Measurements from ENCODE around the gene USP25. TPM values are rescaled to one million over a fixed set of nuclear protein-coding genes. Genes with fewer than 3 reads are reported as not detected.

Gene USP25
- total RNA-seq, 2 donors from 2014 or later: 37.4 to 37.6 TPM

DNA sequence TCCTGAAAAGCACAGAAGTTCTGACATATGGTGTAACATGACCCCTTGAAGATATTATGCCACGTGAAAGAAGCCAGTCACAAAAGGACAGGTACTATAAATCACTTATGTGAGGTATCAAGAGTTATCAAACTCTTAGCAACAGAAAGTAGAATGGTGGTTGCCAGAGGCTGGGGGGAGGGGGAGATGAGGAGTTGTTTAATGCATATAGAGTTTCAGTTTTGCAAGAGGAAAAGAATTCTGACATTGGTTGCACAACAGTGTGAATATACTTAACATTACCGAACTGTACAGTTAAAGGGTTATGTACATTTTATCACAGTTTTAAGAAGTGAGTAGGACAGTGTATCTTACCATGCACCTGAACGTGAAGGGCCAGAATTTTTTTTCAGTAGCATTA lies 80.0 kb downstream of the USP25 start:
- DNase-seq (no peak), ATAC-seq (replicated peaks in 1 of 2) (no peak)
- Mint-ChIP-seq H3K4me1 (ENCODE audit: low read depth) (peaks cover 6% of the 10 kb centered on the region), H3K27me3 (ENCODE audit: low read depth) (no peaks in the 10 kb centered on the region), H3K9me3 (peaks cover 0 to 9% of the 10 kb centered on the region in 2 donors), H3K27ac (no peak overlapping the region), H3K4me3 (no peak overlapping the region), H3K36me3 (ENCODE audit: insufficient read depth in 2 of 2) (peaks cover 17 to 27% of the 10 kb centered on the region in 2 donors)

DNA sequence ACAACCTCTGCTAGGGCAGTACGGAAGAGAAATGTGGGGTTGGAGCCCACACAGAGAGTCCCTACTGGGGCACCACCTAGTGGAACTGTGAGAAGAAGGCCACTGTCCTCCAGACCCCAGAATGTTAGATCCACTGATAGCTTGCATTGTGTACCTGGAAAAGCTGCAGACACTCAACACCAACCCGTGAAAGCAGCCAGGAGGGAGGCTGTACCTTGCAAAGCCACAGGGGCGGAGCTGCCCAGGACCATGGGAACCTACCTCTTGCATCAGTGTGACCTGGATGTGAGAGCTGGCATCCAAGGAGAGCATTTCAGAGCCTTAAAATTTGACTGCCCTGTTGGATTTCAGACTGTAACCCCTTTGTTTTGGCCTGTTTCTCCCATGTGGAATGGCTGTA lies 85.5 kb downstream of the USP25 start:
- H3K36me3 Mint-ChIP-seq (ENCODE audit: insufficient read depth in 2 of 2): peaks cover 38 to 51% of the 10 kb centered on the region in 2 donors
- no peak overlapping the region for H3K4me3 Mint-ChIP-seq
- no peak overlapping the region for H3K27ac Mint-ChIP-seq
- H3K9me3 Mint-ChIP-seq: peaks cover 15 to 22% of the 10 kb centered on the region in 2 donors
- ATAC-seq (replicated peaks in 1 of 2) (no peak), DNase-seq (no peak)
- peaks cover 11% of the 10 kb centered on the region for H3K4me1 Mint-ChIP-seq (ENCODE audit: low read depth)
- no peaks in the 10 kb centered on the region for H3K27me3 Mint-ChIP-seq (ENCODE audit: low read depth)

DNA sequence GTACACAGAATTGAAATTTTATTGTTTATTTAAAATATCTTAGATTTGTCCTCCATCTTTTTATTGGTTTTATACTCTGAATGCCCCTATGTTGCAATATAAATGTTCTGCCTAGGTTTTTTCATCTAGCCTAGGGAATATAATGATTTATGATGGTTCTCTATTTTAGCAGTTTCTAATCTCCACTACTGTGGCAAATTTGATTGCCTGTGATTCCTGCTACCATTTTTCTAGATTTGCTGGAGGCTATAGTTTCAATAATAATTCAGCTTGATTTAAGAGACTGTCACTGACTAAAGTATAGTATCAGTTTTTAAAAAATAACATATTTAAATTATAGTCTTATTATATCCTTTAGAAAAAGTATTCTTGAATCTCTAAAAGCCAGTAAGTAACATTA lies 90.5 kb downstream of the USP25 start:
- H3K27me3 Mint-ChIP-seq (ENCODE audit: low read depth): no peaks in the 10 kb centered on the region
- H3K36me3 Mint-ChIP-seq (ENCODE audit: insufficient read depth in 2 of 2): peaks cover 21 to 23% of the 10 kb centered on the region in 2 donors
- H3K27ac Mint-ChIP-seq: no peak overlapping the region
- DNase-seq (no peak), ATAC-seq (replicated peaks in 1 of 2) (no peak)
- H3K4me3 Mint-ChIP-seq: no peak overlapping the region
- peaks cover 30% of the 10 kb centered on the region for H3K4me1 Mint-ChIP-seq (ENCODE audit: low read depth)
- peaks cover 13 to 15% of the 10 kb centered on the region in 2 donors for H3K9me3 Mint-ChIP-seq

DNA sequence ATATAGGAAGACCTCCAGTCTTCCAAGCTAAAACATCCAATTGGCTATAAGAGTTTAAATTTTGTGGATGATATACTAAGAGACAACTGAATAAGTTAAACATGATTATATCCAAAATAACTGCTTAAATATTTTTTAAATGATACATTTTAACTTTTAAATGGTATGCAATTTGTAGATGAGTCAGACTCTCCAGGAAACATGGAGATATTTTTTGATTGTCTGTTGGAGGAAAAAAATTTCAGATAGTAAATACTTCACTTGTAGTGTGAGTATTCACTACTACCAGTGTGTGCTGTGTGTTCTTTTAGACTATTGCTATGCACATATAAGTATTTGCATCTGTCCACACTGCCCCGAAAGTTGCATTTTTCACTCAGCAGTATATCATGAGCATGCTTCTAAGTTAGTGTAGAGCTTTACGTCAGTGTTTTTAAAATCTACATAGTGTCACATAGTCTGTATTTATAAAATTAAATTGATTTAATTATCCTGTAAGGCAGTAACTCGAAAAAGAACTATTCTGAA lies 91.1 kb downstream of the USP25 start:
- peaks cover 16 to 19% of the 10 kb centered on the region in 2 donors for H3K36me3 Mint-ChIP-seq (ENCODE audit: insufficient read depth in 2 of 2)
- H3K4me1 Mint-ChIP-seq (ENCODE audit: low read depth): peaks cover 27% of the 10 kb centered on the region
- ATAC-seq (replicated peaks in 1 of 2) (no peak), DNase-seq (no peak)
- H3K4me3 Mint-ChIP-seq: no peak overlapping the region
- no peak overlapping the region for H3K27ac Mint-ChIP-seq
- peaks cover 10 to 11% of the 10 kb centered on the region in 2 donors for H3K9me3 Mint-ChIP-seq
- no peaks in the 10 kb centered on the region for H3K27me3 Mint-ChIP-seq (ENCODE audit: low read depth)

DNA sequence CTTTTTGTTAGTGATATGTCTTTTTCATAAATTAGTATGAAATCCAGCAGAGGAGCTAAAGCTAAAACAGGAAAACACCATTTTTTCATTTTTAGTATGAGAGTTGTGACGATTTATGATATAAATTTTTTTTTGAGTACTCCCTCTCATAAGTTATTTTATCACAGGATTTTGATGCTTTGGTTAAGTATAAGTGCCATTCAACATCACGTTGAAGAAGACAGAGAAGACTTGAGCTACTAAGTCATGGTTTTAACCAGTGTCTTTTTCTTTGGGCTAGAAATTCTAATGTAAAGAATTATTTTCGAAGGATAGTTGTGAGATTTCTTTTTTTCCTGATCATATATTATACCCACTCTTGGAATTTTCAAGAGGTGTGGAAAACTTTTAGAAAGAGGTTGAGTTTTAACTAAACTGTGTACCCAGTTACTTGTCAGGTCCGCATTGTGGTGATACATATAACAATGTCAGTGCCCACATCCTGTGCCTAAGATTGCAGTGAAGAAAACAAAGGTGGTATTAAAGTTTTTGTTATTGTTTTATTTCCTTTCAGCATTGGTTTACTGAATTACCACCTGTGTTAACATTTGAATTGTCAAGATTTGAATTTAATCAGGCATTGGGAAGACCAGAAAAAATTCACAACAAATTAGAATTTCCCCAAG lies 93.8 kb downstream of the USP25 start:
- peak; percentile 62 to 73 for ATAC-seq (replicated peaks in 1 of 2)
- peaks cover 4 to 6% of the 10 kb centered on the region in 2 donors for H3K36me3 Mint-ChIP-seq (ENCODE audit: insufficient read depth in 2 of 2)
- H3K4me3 Mint-ChIP-seq: peak overlapping the region; percentile 4 to 70
- H3K27ac Mint-ChIP-seq: peak overlapping the region; percentile 89
- DNase-seq: peak in 1 of 2 donors; percentile 6
- H3K9me3 Mint-ChIP-seq: no peaks in the 10 kb centered on the region
- peaks cover 21% of the 10 kb centered on the region for H3K4me1 Mint-ChIP-seq (ENCODE audit: low read depth)
- no peaks in the 10 kb centered on the region for H3K27me3 Mint-ChIP-seq (ENCODE audit: low read depth)

DNA sequence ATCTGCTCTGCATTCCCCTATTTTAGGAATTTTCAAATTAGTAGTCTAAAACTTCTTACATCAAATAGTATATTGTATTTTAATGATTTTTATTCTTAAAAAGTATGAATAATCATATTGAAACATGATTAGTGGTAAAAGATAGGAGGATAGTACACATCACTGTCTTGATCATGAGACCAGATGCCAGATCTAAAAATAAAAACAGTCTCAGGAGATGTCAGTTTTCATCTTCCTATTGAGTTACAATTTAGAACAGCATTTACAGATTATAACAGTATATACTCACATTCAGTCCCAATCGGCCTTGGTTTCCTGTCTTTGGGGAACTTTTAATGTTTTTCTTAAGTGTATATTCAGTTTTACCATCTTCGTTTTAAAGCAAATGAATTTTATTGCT lies 95.9 kb downstream of the USP25 start:
- DNase-seq: no peak
- H3K9me3 Mint-ChIP-seq: no peaks in the 10 kb centered on the region
- H3K36me3 Mint-ChIP-seq (ENCODE audit: insufficient read depth in 2 of 2): peaks cover 1 to 6% of the 10 kb centered on the region in 2 donors
- peaks cover 21% of the 10 kb centered on the region for H3K4me1 Mint-ChIP-seq (ENCODE audit: low read depth)
- H3K27me3 Mint-ChIP-seq (ENCODE audit: low read depth): no peaks in the 10 kb centered on the region
- no peak for ATAC-seq (replicated peaks in 1 of 2)
- H3K4me3 Mint-ChIP-seq: no peak overlapping the region
- H3K27ac Mint-ChIP-seq: no peak overlapping the region

DNA sequence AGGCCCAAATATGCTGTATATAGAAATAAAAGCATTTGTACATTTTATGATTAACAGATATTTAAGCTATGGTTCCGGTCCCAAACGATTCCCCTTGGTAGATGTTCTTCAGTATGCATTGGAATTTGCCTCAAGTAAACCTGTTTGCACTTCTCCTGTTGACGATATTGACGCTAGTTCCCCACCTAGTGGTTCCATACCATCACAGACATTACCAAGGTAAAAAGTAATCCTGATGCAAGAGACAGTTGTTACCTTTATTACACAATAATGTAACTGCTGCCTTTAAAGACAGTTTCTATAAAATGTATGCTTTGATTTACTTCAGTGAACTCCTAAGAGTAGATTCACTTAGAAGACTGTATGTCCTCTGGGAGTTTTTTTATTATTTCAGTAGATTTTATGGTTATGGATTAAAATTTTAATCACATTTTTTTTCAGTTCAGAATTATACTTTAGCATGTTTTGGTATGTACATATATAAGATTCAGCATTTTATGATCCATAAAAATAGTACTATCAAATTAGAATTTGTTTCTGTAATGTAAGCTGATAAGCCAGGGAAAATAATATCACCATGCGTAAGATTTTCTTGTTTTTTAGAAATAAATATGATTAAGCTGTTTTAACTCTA lies 96.5 kb downstream of the USP25 start:
- peak; percentile 16 to 19 for DNase-seq
- no peaks in the 10 kb centered on the region for H3K27me3 Mint-ChIP-seq (ENCODE audit: low read depth)
- peaks cover 1 to 8% of the 10 kb centered on the region in 2 donors for H3K36me3 Mint-ChIP-seq (ENCODE audit: insufficient read depth in 2 of 2)
- H3K4me1 Mint-ChIP-seq (ENCODE audit: low read depth): peaks cover 21% of the 10 kb centered on the region
- no peak overlapping the region for H3K27ac Mint-ChIP-seq
- H3K4me3 Mint-ChIP-seq: no peak overlapping the region
- peak; percentile 43 to 49 for ATAC-seq (replicated peaks in 1 of 2)
- no peaks in the 10 kb centered on the region for H3K9me3 Mint-ChIP-seq

DNA sequence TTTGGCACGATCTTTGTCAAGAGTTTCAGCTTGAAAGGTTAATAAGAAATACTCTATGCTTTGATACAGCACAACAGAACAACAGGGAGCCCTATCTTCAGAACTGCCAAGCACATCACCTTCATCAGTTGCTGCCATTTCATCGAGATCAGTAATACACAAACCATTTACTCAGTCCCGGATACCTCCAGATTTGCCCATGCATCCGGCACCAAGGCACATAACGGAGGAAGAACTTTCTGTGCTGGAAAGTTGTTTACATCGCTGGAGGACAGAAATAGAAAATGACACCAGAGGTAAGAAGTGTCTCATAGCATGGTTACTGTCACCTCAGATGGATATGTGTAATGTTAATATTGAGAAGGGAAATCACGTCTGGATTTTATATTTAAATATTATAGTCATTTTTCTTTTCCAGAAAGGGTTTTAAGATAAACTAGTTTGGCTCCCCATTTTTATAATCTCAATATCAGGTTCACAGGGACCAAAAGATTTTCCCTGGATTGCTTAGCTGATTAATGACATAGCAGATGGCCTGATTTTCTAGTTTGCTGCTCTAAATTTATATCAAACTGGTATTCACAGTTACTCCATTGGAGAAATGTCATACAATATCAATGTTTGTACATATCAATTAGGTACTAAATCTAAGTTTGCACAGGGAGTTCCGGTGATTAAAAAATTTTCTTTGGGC lies 97.3 kb downstream of the USP25 start:
- ATAC-seq (replicated peaks in 1 of 2) (no peak), DNase-seq (no peak)
- H3K27me3 Mint-ChIP-seq (ENCODE audit: low read depth): no peaks in the 10 kb centered on the region
- H3K27ac Mint-ChIP-seq: no peak overlapping the region
- peaks cover 1 to 12% of the 10 kb centered on the region in 2 donors for H3K36me3 Mint-ChIP-seq (ENCODE audit: insufficient read depth in 2 of 2)
- no peak overlapping the region for H3K4me3 Mint-ChIP-seq
- no peaks in the 10 kb centered on the region for H3K9me3 Mint-ChIP-seq
- H3K4me1 Mint-ChIP-seq (ENCODE audit: low read depth): peaks cover 21% of the 10 kb centered on the region

DNA sequence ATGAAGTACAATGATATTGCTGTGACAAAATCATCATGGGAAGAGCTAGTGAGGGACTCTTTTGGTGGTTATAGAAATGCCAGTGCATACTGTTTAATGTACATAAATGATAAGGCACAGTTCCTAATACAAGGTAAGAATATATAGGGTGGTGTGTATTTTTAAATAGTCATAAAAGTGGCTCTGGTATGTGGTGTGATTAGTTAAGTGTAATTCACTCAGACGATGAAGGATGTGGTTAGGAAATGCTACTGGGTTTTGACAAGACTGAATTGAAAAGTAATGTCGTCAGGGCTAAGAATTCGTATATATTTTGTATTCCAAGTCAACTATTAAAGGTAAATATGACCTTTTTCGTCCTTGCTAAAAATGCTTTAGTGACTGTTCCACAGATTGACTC lies 101.7 kb downstream of the USP25 start:
- Mint-ChIP-seq H3K27ac (no peak overlapping the region), H3K9me3 (no peaks in the 10 kb centered on the region), H3K36me3 (ENCODE audit: insufficient read depth in 2 of 2) (peaks cover 1 to 14% of the 10 kb centered on the region in 2 donors), H3K4me3 (no peak overlapping the region), H3K27me3 (ENCODE audit: low read depth) (no peaks in the 10 kb centered on the region), H3K4me1 (ENCODE audit: low read depth) (no peaks in the 10 kb centered on the region)
- ATAC-seq (replicated peaks in 1 of 2) (no peak), DNase-seq (no peak)

DNA sequence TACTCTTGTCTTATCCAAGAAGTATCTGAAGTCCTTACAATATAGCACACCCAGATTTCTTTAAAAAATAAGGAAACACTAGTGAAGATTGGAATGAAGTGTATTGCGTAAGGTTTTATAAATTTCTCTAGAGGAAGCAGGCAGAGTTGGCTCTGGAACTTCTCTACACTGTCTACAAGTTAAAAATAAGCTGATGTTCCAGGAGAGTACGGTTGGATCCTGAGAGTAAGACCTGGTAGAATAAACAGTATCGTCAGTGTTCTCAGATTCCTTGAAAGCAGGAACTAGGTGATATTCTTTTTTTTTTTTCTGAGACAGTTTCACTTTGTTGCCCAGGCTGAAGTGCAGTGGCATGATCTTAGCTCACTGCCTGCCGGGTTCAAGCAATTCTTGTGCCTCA lies 107.9 kb downstream of the USP25 start:
- no peaks in the 10 kb centered on the region for H3K4me1 Mint-ChIP-seq (ENCODE audit: low read depth)
- H3K9me3 Mint-ChIP-seq: no peaks in the 10 kb centered on the region
- no peak overlapping the region for H3K4me3 Mint-ChIP-seq
- no peaks in the 10 kb centered on the region for H3K27me3 Mint-ChIP-seq (ENCODE audit: low read depth)
- H3K27ac Mint-ChIP-seq: no peak overlapping the region
- ATAC-seq (replicated peaks in 1 of 2) (no peak), DNase-seq (no peak)
- peaks cover 0 to 3% of the 10 kb centered on the region in 2 donors for H3K36me3 Mint-ChIP-seq (ENCODE audit: insufficient read depth in 2 of 2)

DNA sequence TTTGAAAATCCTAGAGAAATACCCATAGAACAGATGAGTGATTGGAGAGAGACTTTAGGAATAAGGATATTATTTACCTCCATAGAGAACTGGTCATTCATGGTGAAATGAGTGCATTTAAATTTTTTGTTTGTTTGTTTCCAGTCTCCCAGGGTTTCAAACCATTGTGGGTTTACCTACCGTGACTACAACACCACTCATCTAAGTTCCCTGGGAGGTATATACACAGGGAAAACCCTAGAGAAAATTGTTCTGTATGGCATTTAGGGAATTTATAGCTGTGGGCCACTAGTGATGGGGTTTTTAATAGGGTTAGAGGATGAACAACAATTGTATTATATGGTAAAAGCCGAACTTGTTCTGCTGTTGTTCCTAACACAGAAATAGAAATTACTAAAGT lies 109.2 kb downstream of the USP25 start:
- no peaks in the 10 kb centered on the region for H3K27me3 Mint-ChIP-seq (ENCODE audit: low read depth)
- H3K4me3 Mint-ChIP-seq: no peak overlapping the region
- ATAC-seq (replicated peaks in 1 of 2) (no peak), DNase-seq (no peak)
- H3K9me3 Mint-ChIP-seq: no peaks in the 10 kb centered on the region
- H3K36me3 Mint-ChIP-seq (ENCODE audit: insufficient read depth in 2 of 2): peaks cover 0 to 1% of the 10 kb centered on the region in 2 donors
- no peaks in the 10 kb centered on the region for H3K4me1 Mint-ChIP-seq (ENCODE audit: low read depth)
- H3K27ac Mint-ChIP-seq: no peak overlapping the region

DNA sequence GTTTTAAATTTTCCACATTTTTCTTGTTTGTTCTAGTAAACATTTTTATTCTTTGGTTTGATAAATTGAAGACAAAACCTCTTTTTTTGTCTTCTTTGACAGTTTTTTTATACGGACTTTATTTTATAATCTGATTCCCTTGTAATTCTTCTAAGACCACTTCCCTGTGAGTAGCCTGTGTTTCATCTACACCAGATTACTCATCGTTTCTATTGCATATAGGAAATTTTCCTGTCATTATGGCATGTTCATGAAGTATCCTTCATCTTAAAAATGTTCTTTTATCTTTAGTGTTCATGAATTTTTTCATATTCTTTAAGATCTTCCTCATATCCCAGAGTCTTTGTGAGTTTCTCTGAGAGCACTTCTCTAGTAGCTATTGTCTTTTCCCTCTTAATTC lies 109.8 kb downstream of the USP25 start:
- Mint-ChIP-seq H3K27me3 (ENCODE audit: low read depth) (no peaks in the 10 kb centered on the region), H3K9me3 (no peaks in the 10 kb centered on the region), H3K4me1 (ENCODE audit: low read depth) (no peaks in the 10 kb centered on the region), H3K4me3 (no peak overlapping the region), H3K27ac (no peak overlapping the region), H3K36me3 (ENCODE audit: insufficient read depth in 2 of 2) (peaks cover 0 to 1% of the 10 kb centered on the region in 2 donors)
- ATAC-seq (replicated peaks in 1 of 2) (no peak), DNase-seq (no peak)

DNA sequence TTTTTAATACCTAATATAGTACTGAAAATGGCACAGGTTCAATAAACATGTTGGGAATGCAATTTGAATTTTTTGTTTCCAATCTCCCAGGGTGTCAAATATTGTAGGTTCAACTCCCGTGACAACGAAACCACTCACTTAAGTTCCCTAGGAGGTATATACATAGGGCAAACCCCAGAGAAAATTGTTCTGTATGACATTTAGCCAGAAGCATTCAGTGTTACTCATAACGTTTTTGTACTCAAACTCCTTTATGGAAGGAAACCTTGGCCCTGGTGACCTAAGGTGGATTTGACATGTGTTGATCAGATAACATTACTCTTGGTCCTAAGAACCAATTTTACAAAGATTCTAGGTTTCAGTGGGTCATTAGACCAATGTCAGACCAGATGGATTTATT lies 110.6 kb downstream of the USP25 start:
- Mint-ChIP-seq H3K27me3 (ENCODE audit: low read depth) (no peaks in the 10 kb centered on the region), H3K9me3 (no peaks in the 10 kb centered on the region), H3K4me3 (no peak overlapping the region), H3K4me1 (ENCODE audit: low read depth) (no peaks in the 10 kb centered on the region), H3K27ac (no peak overlapping the region), H3K36me3 (ENCODE audit: insufficient read depth in 2 of 2) (peaks cover 0 to 1% of the 10 kb centered on the region in 2 donors)
- DNase-seq (no peak), ATAC-seq (replicated peaks in 1 of 2) (no peak)
